Muscle layer of duodenum (tissue), 2 donors: ENCODE measurements around the gene ICAM1.
"Not testable (repeated sequence)": the region's sequence is repeated elsewhere in the genome, so short reads cannot be mapped to it uniquely, and the experiment has no call there.

ENCODE experiments used
- H3K27ac ChIP-seq: one replicate; pipeline ENCODE4 v1.7.0; 2013; ENCODE audit warnings: mild to moderate bottlenecking, low read length
- H3K27me3 ChIP-seq: one replicate; pipeline ENCODE4 v1.7.0; 2013; ENCODE audit warnings: low read depth, mild to moderate bottlenecking, control low read depth, low read length
- H3K36me3 ChIP-seq, 2 donors: one replicate each; pipeline ENCODE4 v1.7.0; 2013; ENCODE audit warnings: low read length in 2 of 2, control low read depth in 1 of 2, mild to moderate bottlenecking in 1 of 2; ENCODE audit not compliant: insufficient read depth in 2 of 2, control insufficient read depth in 1 of 2
- H3K4me1 ChIP-seq, 2 donors: one replicate each; pipeline ENCODE4 v1.7.0; 2013; ENCODE audit warnings: low read length in 2 of 2, mild to moderate bottlenecking in 2 of 2, control low read depth in 1 of 2, moderate library complexity in 1 of 2; ENCODE audit not compliant: insufficient read depth in 2 of 2, control insufficient read depth in 1 of 2
- H3K4me3 ChIP-seq, 2 donors: one replicate each; pipeline ENCODE4 v1.7.0; 2013; ENCODE audit warnings: low read length in 2 of 2, low read depth in 1 of 2, mild to moderate bottlenecking in 1 of 2
- H3K9me3 ChIP-seq, 2 donors: one replicate each; pipeline ENCODE4 v1.7.0; 2013; ENCODE audit warnings: low read length in 2 of 2, control low read depth in 1 of 2, mild to moderate bottlenecking in 1 of 2; ENCODE audit not compliant: control insufficient read depth in 1 of 2
- donor health status: healthy.

The ICAM1 gene

GRCh38 chr19:10230173-10230860 lies 40.6 kb upstream of the ICAM1 start:
- peak overlapping the region; percentile 65 to 88 for H3K4me3 ChIP-seq
- peaks cover 5 to 31% of the 10 kb centered on the region in 2 donors for H3K4me1 ChIP-seq
- H3K9me3 ChIP-seq, result no peaks in the 10 kb centered on the region
- H3K27ac ChIP-seq, result peak overlapping the region; percentile 16
- no peaks in the 10 kb centered on the region for H3K36me3 ChIP-seq
- no peaks in the 10 kb centered on the region for H3K27me3 ChIP-seq

- peak within 1 kb of the TSS; percentile 65 to 88 for H3K4me3 ChIP-seq
- H3K9me3 ChIP-seq, result no peaks in the 10 kb centered on the region
- H3K4me1 ChIP-seq, result peaks cover 7 to 28% of the 10 kb centered on the region in 2 donors
- H3K27me3 ChIP-seq, result no peaks in the 10 kb centered on the region
- H3K27ac ChIP-seq, result peak within 1 kb of the TSS; percentile 16
- H3K36me3 ChIP-seq, result no peaks in the 10 kb centered on the region
These were observed 39.9 kb upstream of the ICAM1 start, which contains the start of gene S1PR2 for GRCh38 chr19:10230861-10231611. Gene S1PR2, minus strand, starts transcription at chr19:10231331. Its CDS starts 6,426 bp downstream, at chr19:10224905.

DNA sequence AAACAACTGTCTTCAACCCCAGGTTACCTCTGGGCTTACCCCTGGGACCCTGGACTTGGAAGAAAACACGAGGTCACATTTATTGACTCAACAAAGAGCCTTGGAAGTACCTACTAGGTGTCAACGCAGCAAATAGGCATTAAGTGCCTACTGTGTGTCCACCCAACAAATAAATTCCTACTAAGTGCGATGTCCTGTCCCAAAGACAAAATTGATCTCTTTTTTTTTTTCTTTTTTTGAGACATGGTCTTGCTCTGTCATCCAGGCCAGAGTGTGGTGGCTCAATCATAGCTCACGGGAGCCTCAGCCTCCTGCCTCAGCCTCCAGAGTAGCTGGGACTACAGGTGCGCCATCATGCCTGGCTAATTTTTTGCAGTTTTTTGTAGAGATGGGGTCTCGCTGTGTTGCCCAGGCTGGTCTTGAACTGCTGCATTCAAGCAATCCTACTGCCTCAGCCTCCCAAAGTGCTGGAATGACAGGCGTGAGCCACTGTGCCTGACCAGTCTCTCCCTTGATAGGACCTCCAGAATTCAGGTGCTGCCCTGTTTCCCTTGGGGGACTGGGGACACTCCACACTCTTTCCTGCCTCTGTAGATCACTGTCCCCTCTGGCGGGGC lies 39.2 kb upstream of the ICAM1 start:
- H3K4me3 ChIP-seq, result peak overlapping the region in 1 of 2 donors; percentile 88
- H3K9me3 ChIP-seq, result no peaks in the 10 kb centered on the region
- no peaks in the 10 kb centered on the region for H3K36me3 ChIP-seq
- no peaks in the 10 kb centered on the region for H3K27me3 ChIP-seq
- no peak overlapping the region for H3K27ac ChIP-seq
- H3K4me1 ChIP-seq, result peaks cover 7 to 25% of the 10 kb centered on the region in 2 donors

DNA sequence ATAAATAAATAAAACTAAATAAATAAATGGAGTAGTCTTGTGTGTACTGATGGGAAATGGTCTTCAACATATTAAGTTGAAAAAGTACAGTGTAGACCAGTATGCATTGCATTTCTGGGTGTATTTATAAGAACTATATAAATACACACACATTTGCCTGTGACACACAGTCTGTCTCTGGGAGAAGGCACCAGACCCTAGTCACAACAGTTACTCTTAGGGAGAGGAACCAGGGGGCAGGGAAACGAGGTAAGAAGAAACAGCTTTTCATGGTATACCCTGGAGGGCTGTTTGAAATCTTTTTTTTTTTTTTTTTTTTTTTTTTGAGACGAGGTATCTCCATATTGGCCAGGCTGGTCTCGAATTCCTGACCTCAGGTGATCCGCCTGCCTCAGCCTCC lies 37.0 kb upstream of the ICAM1 start:
- no peak overlapping the region for H3K4me3 ChIP-seq
- no peak overlapping the region for H3K27ac ChIP-seq
- H3K9me3 ChIP-seq, result no peaks in the 10 kb centered on the region
- no peaks in the 10 kb centered on the region for H3K36me3 ChIP-seq
- H3K27me3 ChIP-seq, result no peaks in the 10 kb centered on the region
- H3K4me1 ChIP-seq, result peaks cover 3 to 11% of the 10 kb centered on the region in 2 donors

DNA sequence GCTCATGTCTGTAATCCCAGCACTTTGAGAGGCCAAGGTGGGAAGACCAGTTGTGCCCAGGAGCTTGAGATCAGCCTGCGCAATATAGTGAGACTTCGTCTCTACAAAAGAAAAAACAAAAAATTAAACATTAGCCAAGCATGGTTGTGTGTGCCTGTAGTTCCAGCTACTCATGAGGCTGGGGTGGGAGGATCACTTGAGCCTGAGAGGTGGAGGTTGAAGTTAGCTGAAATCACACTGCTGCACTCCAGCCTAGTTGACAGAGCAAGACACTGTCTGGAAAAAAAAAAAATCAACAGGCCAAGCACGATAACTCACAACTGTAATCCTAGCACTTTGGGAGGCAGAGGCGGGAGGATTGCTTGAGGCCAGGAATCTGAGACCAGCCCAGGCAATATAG lies 35.9 kb upstream of the ICAM1 start:
- Histone ChIP-seq H3K4me1 (peaks cover 3 to 5% of the 10 kb centered on the region in 2 donors), H3K4me3 (no peak overlapping the region), H3K9me3 (no peaks in the 10 kb centered on the region), H3K27me3 (no peaks in the 10 kb centered on the region), H3K27ac (no peak overlapping the region), H3K36me3 (no peaks in the 10 kb centered on the region)

GRCh38 chr19:10235409-10235808 lies 35.5 kb upstream of the ICAM1 start:
- H3K27me3 ChIP-seq, H3K4me1 ChIP-seq, H3K4me3 ChIP-seq, H3K9me3 ChIP-seq, H3K27ac ChIP-seq, H3K36me3 ChIP-seq: not testable (repeated sequence)

GRCh38 chr19:10237702-10238101 lies 33.2 kb upstream of the ICAM1 start:
- H3K9me3 ChIP-seq, result no peaks in the 10 kb centered on the region
- peaks cover 0 to 3% of the 10 kb centered on the region in 2 donors for H3K4me1 ChIP-seq
- no peak overlapping the region for H3K4me3 ChIP-seq
- no peak overlapping the region for H3K27ac ChIP-seq
- H3K36me3 ChIP-seq, result no peaks in the 10 kb centered on the region
- no peaks in the 10 kb centered on the region for H3K27me3 ChIP-seq

DNA sequence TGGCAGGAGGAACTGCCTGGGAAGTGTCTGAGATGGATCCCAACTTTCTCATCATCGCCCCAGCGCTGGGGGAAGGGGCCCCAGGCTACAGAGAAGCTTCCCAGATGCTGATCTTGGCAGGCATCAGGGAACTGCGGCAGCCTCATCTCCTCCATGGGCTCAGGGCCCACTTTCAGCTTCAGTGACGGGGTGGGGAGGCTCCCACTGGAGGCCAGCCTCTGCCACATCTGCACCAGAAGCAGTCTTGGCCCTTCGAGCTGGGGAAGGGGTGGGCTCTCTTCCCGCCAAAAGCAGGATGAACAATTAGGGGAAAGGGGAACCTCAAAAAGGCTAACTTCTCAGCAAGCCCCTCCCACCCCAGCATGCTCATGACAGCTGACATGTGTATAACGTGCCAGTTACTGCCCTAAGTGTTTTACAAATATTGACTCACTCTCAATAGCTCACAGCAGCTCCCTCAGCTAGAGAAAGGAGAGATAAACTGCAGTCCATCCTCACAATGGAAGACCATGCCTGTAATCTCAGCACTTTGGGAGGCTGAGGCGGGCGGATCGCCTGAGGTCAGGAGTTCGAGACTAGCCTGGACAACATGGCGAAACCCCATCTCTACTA lies 32.6 kb upstream of the ICAM1 start:
- no peaks in the 10 kb centered on the region for H3K9me3 ChIP-seq
- peaks cover 0 to 3% of the 10 kb centered on the region in 2 donors for H3K4me1 ChIP-seq
- no peak overlapping the region for H3K27ac ChIP-seq
- H3K36me3 ChIP-seq, result no peaks in the 10 kb centered on the region
- H3K4me3 ChIP-seq, result no peak overlapping the region
- H3K27me3 ChIP-seq, result no peaks in the 10 kb centered on the region

- not testable (repeated sequence) for H3K27me3 ChIP-seq, H3K4me3 ChIP-seq, H3K9me3 ChIP-seq, H3K4me1 ChIP-seq, H3K36me3 ChIP-seq, H3K27ac ChIP-seq
These were observed 29.0 kb upstream of the ICAM1 start for GRCh38 chr19:10241826-10242449.

DNA sequence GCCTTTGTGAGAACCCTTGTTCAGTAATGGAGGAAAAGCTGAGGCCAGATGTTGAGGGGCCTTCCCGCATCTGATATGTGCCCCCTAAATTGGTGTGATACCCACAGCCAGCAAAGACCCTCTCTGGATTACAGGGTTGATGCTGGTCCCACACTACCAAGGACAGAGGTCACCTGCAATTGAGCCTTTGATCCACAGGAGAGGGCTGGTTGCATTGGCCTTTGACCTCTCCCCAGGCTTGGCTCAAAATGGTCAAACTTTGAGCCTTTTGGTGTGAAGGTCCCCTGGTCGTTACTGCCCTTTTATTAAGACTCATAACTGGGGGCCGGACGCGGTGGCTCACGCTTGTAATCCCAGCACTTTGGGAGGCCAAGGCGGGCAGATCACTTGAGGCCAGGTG lies 27.3 kb upstream of the ICAM1 start:
- Histone ChIP-seq H3K9me3 (no peaks in the 10 kb centered on the region), H3K4me3 (no peak overlapping the region), H3K27me3 (no peaks in the 10 kb centered on the region), H3K4me1 (no peaks in the 10 kb centered on the region), H3K27ac (no peak overlapping the region), H3K36me3 (no peaks in the 10 kb centered on the region)
